Hepatocyte (in vitro differentiated cells): Measurements from ENCODE around the gene OR10A2. TPM values are rescaled to one million over a fixed set of nuclear protein-coding genes. Genes with fewer than 3 reads are reported as not detected.
"Not testable (repeated sequence)": the region's sequence is repeated elsewhere in the genome, so short reads cannot be mapped to it uniquely, and the experiment has no call there.

Experiments
- DNase-seq: peaks from one replicate; pipeline ENCODE4 v3.0.0-alpha.2; 2016; ENCODE audit warnings: low spot score
- H2AFZ ChIP-seq: fragments of 200-600 bp; sonication (generic); 2 replicates; pipeline ENCODE4 v1.6.0; 2016; ENCODE audit warnings: antibody characterized with exemption, mild to moderate bottlenecking
- H3K27ac ChIP-seq: fragments of 200-600 bp; sonication (generic); 2 replicates; pipeline ENCODE4 v1.5.1; 2016; ENCODE audit warnings: mild to moderate bottlenecking
- H3K27me3 ChIP-seq: fragments of 200-600 bp; sonication (generic); 2 replicates; pipeline ENCODE4 v1.6.1; 2016
- H3K36me3 ChIP-seq: fragments of 200-600 bp; sonication (generic); replicated peaks from 2 replicates; pipeline ENCODE4 v1.5.1; 2016; ENCODE audit warnings: low read depth; ENCODE audit not compliant: insufficient read depth
- H3K4me1 ChIP-seq: fragments of 200-600 bp; sonication (generic); 2 replicates; pipeline ENCODE4 v1.5.1; 2016; ENCODE audit warnings: mild to moderate bottlenecking, moderate library complexity; ENCODE audit not compliant: insufficient read depth
- H3K4me2 ChIP-seq: fragments of 200-600 bp; sonication (generic); 2 replicates; pipeline ENCODE4 v1.6.0; 2016
- H3K4me3 ChIP-seq: fragments of 200-600 bp; sonication (generic); 2 replicates; pipeline ENCODE4 v1.5.1; 2016; ENCODE audit warnings: mild to moderate bottlenecking
- H3K79me2 ChIP-seq: fragments of 200-600 bp; sonication (generic); 2 replicates; pipeline ENCODE4 v1.6.0; 2017; ENCODE audit warnings: mild to moderate bottlenecking
- H3K9me2 ChIP-seq: fragments of 200-600 bp; sonication (generic); replicated peaks from 2 replicates; pipeline ENCODE4 v1.6.0; 2017; ENCODE audit warnings: mild to moderate bottlenecking; ENCODE audit not compliant: insufficient read depth
- H3K9me3 ChIP-seq: fragments of 200-600 bp; sonication (generic); 2 replicates; pipeline ENCODE4 v1.5.1; 2016; ENCODE audit warnings: low read depth, mild to moderate bottlenecking
- H4K20me1 ChIP-seq: fragments of 200-600 bp; sonication (generic); 2 replicates; pipeline ENCODE4 v1.6.0; 2016; ENCODE audit warnings: mild to moderate bottlenecking; ENCODE audit not compliant: insufficient read depth, poor library complexity, severe bottlenecking
- CTCF ChIP-seq: fragments of 200-600 bp; sonication (generic); IDR thresholded peaks from 2 replicates; pipeline ENCODE4 v1.5.1; 2016; ENCODE audit warnings: antibody characterized with exemption, mild to moderate bottlenecking; ENCODE audit not compliant: poor library complexity
- EZH2 ChIP-seq: fragments of 200-600 bp; sonication (generic); IDR thresholded peaks from 2 replicates; pipeline ENCODE4 v1.6.1; 2016; ENCODE audit warnings: antibody characterized with exemption, mild to moderate bottlenecking, borderline replicate concordance
- EZH2phosphoT487 ChIP-seq: fragments of 200-600 bp; sonication (generic); IDR thresholded peaks from one replicate; pipeline ENCODE4 v1.6.1; 2018; ENCODE audit warnings: antibody characterized with exemption, mild to moderate bottlenecking, low read depth, moderate library complexity; ENCODE audit not compliant: unreplicated experiment, severe bottlenecking
- WGBS: methylation state at CpG from one replicate; pipeline ENCODE4 v1.1.6; 2016; ENCODE audit warnings: low lambda C conversion rate; ENCODE audit errors: missing lambda C conversion rate; 5-methylcytosine and 5-hydroxymethylcytosine counted together
- polyA plus RNA-seq: library from polyadenylated mRNA; unstranded; fragments of >200 nt; fragmentation: Nextera tagmentation; extraction: Ambion mirVana; gene quantifications from 2 replicates; pipeline ENCODE4 v1.2.1, GENCODE V29; 2016
- total RNA-seq: library from RNA; depleted of rRNA; stranded (reverse); fragments of >200 nt; gene quantifications from 2 replicates; pipeline ENCODE4 v1.2.3, GENCODE V29; 2014

Gene OR10A2
- total and polyA plus RNA-seq, 2 experiments from 2014 or later, result 0.04 TPM; not detected in 1

- Histone ChIP-seq H3K4me1 (no peaks in the 10 kb centered on the region), H3K4me2 (no peak overlapping the region), H3K9me2 (no peaks in the 10 kb centered on the region), H3K79me2 (no peaks in the 10 kb centered on the region), H3K27me3 (no peaks in the 10 kb centered on the region), H3K27ac (no peak overlapping the region), H4K20me1 (no peaks in the 10 kb centered on the region), H3K4me3 (no peak overlapping the region), H3K36me3 (no peaks in the 10 kb centered on the region), H2AFZ (no peak overlapping the region), H3K9me3 (no peaks in the 10 kb centered on the region)
- DNase-seq, result no peak
- 89% methylated on average over 2 of the region's 2 CpGs for WGBS
- TF ChIP-seq CTCF (no peak), EZH2 (no peak), EZH2phosphoT487 (no peak)
Observed at GRCh38 chr11:6875761-6876160, 12.9 kb downstream of the OR10A2 start.

- H3K79me2 ChIP-seq, result no peaks in the 10 kb centered on the region
- H3K36me3 ChIP-seq, result no peaks in the 10 kb centered on the region
- no peak within 1 kb of the TSS for H2AFZ ChIP-seq
- H3K27ac ChIP-seq, result no peak within 1 kb of the TSS
- DNase-seq, result no peak
- 95% methylated on average over 1 of the region's 1 CpG for WGBS
- no peak within 1 kb of the TSS for H3K4me2 ChIP-seq
- no peaks in the 10 kb centered on the region for H3K9me3 ChIP-seq
- TF ChIP-seq CTCF, result no peak
- no peak for TF ChIP-seq EZH2phosphoT487
- no peak for TF ChIP-seq EZH2
- no peaks in the 10 kb centered on the region for H3K9me2 ChIP-seq
- no peaks in the 10 kb centered on the region for H4K20me1 ChIP-seq
- no peaks in the 10 kb centered on the region for H3K4me1 ChIP-seq
- no peaks in the 10 kb centered on the region for H3K27me3 ChIP-seq
- no peak within 1 kb of the TSS for H3K4me3 ChIP-seq
Observed at GRCh38 chr11:6876325-6876724, 13.5 kb downstream of the OR10A2 start, which contains the start of gene OR10A4. Gene OR10A4 (plus strand): TSS chr11:6876625. CDS start chr11:6876648, 23 bp downstream.

DNA sequence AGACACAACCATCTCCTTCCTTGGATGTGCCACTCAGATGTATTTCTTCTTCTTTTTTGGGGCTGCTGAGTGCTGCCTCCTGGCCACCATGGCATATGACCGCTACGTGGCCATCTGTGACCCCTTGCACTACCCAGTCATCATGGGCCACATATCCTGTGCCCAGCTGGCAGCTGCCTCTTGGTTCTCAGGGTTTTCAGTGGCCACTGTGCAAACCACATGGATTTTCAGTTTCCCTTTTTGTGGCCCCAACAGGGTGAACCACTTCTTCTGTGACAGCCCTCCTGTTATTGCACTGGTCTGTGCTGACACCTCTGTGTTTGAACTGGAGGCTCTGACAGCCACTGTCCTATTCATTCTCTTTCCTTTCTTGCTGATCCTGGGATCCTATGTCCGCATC, 14.1 kb downstream of the OR10A2 start:
- H3K36me3 ChIP-seq, result no peaks in the 10 kb centered on the region
- H3K27me3 ChIP-seq, result no peaks in the 10 kb centered on the region
- no peak for TF ChIP-seq EZH2phosphoT487
- no peak for TF ChIP-seq CTCF
- no peak for TF ChIP-seq EZH2
- no peak overlapping the region for H3K27ac ChIP-seq
- H2AFZ ChIP-seq, result no peak overlapping the region
- H3K9me2 ChIP-seq, result no peaks in the 10 kb centered on the region
- no peaks in the 10 kb centered on the region for H3K79me2 ChIP-seq
- DNase-seq, result no peak
- no peaks in the 10 kb centered on the region for H3K4me1 ChIP-seq
- H3K4me2 ChIP-seq, result no peak overlapping the region
- no peaks in the 10 kb centered on the region for H3K9me3 ChIP-seq
- H3K4me3 ChIP-seq, result no peak overlapping the region
- no peaks in the 10 kb centered on the region for H4K20me1 ChIP-seq
- 91% methylated on average over 3 of the region's 3 CpGs for WGBS

DNA sequence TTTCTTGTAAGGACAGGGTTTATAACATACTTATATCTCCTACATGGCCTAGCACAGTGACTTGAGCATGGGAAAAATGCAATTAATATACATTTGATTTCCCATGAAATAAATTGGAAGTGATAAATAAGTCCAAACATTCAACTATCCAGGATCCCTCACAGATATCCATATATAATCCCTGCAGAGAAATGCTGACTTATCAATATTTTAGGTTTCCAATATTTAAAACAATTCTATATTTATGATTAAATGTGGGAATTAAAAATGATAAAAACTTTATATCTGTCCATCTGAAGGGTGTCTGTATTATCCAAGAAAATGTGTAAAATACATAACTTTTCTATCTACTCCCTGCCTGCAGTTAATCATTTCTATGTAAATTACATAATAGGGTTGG, 19.9 kb downstream of the OR10A2 start:
- Histone ChIP-seq H3K4me3 (no peak overlapping the region), H3K79me2 (no peaks in the 10 kb centered on the region), H3K4me1 (no peaks in the 10 kb centered on the region), H4K20me1 (no peaks in the 10 kb centered on the region), H3K27ac (no peak overlapping the region), H3K27me3 (no peaks in the 10 kb centered on the region), H2AFZ (no peak overlapping the region), H3K9me3 (no peaks in the 10 kb centered on the region), H3K9me2 (no peaks in the 10 kb centered on the region), H3K36me3 (no peaks in the 10 kb centered on the region), H3K4me2 (no peak overlapping the region)
- no peak for DNase-seq
- TF ChIP-seq CTCF (no peak), EZH2phosphoT487 (no peak), EZH2 (no peak)

DNA sequence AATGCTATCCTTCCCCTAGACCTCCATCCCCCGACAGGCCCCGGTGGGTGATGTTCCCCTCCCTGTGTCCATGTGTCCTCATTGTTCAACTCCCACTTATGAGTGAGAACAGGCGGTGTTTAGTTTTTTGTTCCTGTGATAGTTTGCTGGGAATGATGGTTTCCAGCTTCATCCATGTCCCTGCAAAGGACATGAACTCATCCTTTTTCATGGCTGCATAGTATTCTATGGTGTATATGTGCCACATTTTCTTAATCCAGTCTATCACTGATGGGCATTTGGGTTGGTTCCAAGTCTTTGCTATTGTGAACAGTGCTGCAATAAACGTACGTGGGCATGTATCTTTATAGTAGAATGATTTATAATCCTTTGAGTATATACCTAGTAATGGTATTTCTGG, 24.9 kb downstream of the OR10A2 start:
- H3K4me3 ChIP-seq, H2AFZ ChIP-seq, H4K20me1 ChIP-seq, H3K36me3 ChIP-seq, H3K9me2 ChIP-seq, H3K79me2 ChIP-seq, H3K4me1 ChIP-seq, H3K9me3 ChIP-seq, DNase-seq, H3K27ac ChIP-seq, H3K4me2 ChIP-seq, H3K27me3 ChIP-seq: not testable (repeated sequence)
- 98% methylated on average over 5 of the region's 5 CpGs for WGBS
